ENCODE results near the gene DBN1.

Gene DBN1

DNA sequence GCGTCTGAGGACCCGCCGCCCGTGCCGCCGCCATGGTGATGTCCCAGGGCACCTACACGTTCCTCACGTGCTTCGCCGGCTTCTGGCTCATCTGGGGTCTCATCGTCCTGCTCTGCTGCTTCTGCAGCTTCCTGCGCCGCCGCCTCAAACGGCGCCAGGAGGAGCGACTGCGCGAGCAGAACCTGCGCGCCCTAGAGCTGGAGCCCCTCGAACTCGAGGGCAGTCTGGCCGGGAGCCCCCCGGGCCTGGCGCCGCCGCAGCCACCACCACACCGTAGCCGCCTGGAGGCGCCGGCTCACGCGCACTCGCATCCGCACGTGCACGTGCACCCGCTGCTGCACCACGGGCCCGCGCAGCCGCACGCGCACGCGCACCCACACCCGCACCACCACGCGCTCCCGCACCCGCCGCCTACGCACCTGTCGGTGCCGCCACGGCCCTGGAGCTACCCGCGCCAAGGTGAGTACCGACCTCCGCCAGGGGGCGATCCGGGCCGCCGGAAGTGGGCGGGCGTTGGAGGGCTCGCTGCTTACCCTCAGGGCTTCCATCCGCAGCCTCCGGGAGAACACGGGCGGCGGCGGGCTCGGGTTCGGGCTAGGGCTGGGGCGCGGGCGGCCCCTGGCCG lies 18.3 kb downstream of the DBN1 start:
- FAIRE-seq, result no peak

GRCh38 chr5:177454397-177455035 lies 18.9 kb downstream of the DBN1 start:
- no peak for FAIRE-seq

DNA sequence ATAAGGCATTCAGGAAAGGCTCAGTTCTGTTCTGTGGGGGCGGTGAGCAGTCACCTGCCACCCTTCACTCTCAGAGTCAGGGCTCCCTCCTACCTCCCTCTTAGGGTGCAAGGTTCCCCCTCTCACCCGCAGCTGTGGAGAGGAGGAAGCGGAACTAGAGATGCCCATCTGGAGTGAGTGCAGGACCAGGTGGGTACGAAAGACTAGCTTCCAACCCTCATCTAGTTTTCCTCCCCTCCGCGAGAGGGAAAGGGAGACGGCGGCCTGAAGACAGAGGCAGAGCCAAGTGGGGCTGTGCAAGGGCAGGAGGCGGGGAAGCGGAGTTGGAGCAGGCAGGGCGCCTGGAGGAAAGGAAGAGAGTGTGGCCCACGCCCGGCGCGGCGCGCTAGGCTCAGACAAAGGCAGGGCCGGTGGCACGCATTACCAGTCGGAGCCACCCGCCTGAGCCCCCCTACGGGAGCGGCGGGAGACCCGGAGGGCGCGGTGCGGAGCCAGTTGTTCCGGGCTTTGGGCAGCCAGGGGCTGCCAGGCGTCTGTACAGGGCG lies 19.5 kb downstream of the DBN1 start:
- FAIRE-seq, result no peak

GRCh38 chr5:177452688-177453638 lies 20.5 kb downstream of the DBN1 start:
- no peak for FAIRE-seq

DNA sequence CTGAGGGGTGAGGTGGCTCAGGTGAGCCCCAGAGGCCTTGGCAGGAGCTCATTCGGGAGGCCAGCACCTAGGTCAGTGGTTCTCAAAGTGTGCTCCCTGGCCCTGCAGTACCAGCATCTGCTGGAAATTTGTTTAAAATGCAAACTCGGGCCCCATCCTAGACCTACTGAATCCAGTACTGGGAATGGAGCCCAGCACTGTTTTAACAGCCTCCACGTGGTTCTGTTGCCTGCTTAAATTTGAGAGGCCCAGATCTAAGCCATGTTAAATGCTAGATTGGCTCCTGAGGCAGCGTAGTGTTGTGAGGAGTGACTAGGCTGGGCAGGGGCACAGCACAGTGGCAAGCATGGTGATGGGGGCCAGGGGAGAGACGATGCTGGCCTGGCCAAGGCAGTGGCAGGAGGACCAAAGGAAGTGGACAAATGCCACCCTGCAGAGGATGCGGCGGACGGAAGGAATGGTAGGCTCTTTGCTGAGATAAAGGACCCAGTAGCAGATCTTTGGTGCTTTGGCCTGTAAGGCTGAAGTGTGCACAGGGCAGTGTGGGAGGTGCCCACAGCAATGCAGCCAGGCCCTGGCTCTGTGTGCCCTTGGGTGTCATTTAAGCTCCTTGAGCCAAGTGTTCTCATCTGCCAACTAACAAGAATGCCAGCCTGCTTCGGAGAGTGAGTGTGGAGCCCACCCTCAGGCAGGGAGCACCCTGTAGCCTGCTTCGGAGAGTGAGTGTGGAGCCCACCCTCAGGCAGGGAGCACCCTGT lies 22.6 kb downstream of the DBN1 start:
- no peak for FAIRE-seq

GRCh38 chr5:177449140-177450061 lies 24.0 kb downstream of the DBN1 start:
- no peak for FAIRE-seq

- no peak for FAIRE-seq
Observed at GRCh38 chr5:177448244-177448950, 25.0 kb downstream of the DBN1 start.

DNA sequence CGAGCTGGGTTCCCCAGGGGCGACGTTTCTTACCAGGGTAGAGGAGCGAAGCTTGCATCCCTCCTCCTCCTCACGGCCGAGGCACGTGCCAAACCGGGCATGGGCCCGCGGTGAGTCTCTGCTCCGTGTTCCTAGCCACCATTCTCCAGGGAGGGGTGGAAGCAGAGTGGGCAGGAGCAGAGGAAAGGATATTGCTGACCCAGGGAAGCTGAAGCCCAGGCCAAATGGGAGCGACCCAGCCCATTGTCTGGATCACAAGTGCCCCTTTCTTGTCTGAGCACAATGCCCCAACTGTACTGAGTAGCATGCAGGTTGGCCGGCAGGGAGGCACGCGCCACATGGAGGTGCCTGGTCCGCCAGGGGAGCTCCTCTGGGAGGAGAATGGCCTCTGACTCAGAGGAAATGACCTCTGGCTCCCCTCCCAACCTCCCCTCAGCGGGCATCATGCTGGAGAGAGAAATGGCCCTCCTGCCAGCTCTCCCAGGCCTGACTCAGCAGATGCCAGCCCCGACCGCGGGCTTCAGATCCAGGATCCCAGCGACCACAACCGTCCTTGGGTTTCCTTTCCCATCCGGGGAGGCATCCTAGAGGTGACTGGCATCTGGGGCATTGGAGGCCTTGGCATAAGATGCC lies 25.7 kb downstream of the DBN1 start:
- FAIRE-seq, result no peak

GRCh38 chr5:177447066-177447610 lies 26.3 kb downstream of the DBN1 start:
- no peak for FAIRE-seq

GRCh38 chr5:177446200-177447065 lies 27.0 kb downstream of the DBN1 start, which contains the start of gene PRR7:
Gene PRR7, plus strand, starts transcription at chr5:177446814. Its CDS starts 8,254 bp downstream, at chr5:177455068.
- FAIRE-seq, result no peak

- FAIRE-seq, result no peak
Observed at GRCh38 chr5:177445917-177446199, 27.6 kb downstream of the DBN1 start.

GRCh38 chr5:177445052-177445916 lies 28.1 kb downstream of the DBN1 start:
- FAIRE-seq, result no peak

GRCh38 chr5:177444106-177445051 lies 29.1 kb downstream of the DBN1 start:
- FAIRE-seq, result no peak

DNA sequence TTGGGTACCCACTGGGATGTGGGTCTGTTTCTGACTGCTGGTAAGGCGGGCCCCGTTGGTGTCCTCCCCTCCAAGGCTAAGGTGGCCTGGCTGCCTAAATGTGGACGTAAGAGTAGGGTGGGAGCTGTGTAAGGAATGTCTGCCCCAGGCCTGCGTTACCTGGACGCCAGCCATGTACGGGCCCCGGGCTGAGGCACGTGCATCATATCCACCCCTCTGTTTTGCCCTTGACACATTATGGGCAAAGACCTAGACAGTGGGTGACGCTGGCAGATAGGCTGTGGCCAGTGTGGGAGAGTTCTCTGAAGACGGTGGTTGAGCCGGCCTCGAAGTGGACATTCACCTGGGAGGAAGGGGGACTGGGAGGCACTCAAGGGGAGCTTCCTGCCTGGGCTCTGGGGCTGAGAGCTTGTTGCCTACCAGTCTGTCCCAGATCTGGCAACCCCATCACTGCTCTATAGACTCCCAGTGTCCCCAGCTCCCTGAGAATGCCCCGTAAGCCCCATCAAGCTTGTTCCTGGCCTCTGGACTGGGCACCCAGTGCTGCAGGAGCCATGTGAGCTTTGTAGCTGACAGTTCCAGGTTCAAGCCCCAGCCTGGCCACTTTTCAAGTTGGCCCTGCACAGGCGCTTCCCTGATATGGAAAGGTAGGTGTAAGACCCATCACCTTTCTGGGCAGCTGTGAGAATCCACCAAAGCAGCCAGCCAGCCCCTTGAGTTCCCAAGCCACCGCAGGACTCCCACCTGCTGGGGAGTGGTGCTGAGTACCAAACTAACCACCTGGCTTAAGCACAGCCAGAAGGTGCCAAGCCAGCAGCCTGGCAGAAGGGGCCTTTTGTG lies 30.1 kb downstream of the DBN1 start:
- FAIRE-seq, result no peak

GRCh38 chr5:177442066-177442826 lies 31.2 kb downstream of the DBN1 start:
- no peak for FAIRE-seq
